NT2/D1 (cell line): ENCODE data around the gene SYDE2.

Experiments used
- DNase-seq: peaks from one replicate; pipeline ENCODE4 v3.0.0-alpha.2; 2011; ENCODE audit warnings: low read depth, low spot score
- H3K27me3 ChIP-seq: 2 replicates; pipeline ENCODE4 v1.6.0; 2011; ENCODE audit warnings: mild to moderate bottlenecking; ENCODE audit not compliant: insufficient read length, insufficient read depth
- H3K36me3 ChIP-seq: 2 replicates; pipeline ENCODE4 v1.6.1; 2011; ENCODE audit warnings: mild to moderate bottlenecking, low read length, mixed read lengths; ENCODE audit not compliant: insufficient read depth, insufficient read length
- H3K4me1 ChIP-seq: 2 replicates; pipeline ENCODE4 v1.5.1; 2011; ENCODE audit not compliant: insufficient read depth, insufficient read length
- H3K4me3 ChIP-seq: 2 replicates; pipeline ENCODE4 v1.5.1; 2011; ENCODE audit warnings: low read depth; ENCODE audit not compliant: insufficient read length
- H3K9ac ChIP-seq: 2 replicates; pipeline ENCODE4 v1.6.0; 2011; ENCODE audit warnings: low read depth; ENCODE audit not compliant: insufficient read length
- H3K9me3 ChIP-seq: 2 replicates; pipeline ENCODE4 v1.5.1; 2011; ENCODE audit warnings: mild to moderate bottlenecking, low read length; ENCODE audit not compliant: insufficient read depth
- SUZ12 ChIP-seq: IDR thresholded peaks from 2 replicates; pipeline ENCODE4 v1.6.1; 2011; ENCODE audit not compliant: insufficient read length, insufficient read depth; ENCODE audit errors: extremely low read depth
- YY1 ChIP-seq: IDR thresholded peaks from 2 replicates; pipeline ENCODE4 v1.6.1; 2011; ENCODE audit not compliant: insufficient read length, insufficient read depth
- ZNF274 ChIP-seq: IDR thresholded peaks from 2 replicates; pipeline ENCODE4 v1.6.1; 2011; ENCODE audit warnings: mild to moderate bottlenecking, low read depth, low read length

The SYDE2 gene

DNA sequence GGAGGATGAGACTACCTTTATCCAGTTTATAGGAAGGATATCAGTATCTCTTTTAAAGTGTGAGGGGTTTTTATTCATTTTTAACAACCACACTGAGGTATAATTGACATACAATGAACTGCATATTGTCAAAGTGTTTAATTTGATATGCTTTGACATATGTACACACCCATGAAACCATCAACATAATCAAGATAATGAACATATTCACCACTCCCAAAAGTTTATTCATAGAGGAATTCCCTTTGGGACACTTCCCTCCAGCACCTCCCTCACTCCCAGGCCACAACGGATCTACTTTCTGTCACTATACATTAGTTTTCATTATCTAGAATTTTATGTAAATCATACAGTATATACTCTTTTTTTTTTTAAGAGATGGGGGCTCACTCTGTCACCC is 89.1 kb downstream of the SYDE2 start:
- Histone ChIP-seq H3K27me3 (no peaks in the 10 kb centered on the region), H3K9me3 (no peaks in the 10 kb centered on the region), H3K9ac (no peak overlapping the region), H3K36me3 (no peaks in the 10 kb centered on the region), H3K4me1 (no peaks in the 10 kb centered on the region), H3K4me3 (no peak overlapping the region)
- no peak for DNase-seq
- TF ChIP-seq ZNF274 (no peak), YY1 (no peak), SUZ12 (no peak)

DNA sequence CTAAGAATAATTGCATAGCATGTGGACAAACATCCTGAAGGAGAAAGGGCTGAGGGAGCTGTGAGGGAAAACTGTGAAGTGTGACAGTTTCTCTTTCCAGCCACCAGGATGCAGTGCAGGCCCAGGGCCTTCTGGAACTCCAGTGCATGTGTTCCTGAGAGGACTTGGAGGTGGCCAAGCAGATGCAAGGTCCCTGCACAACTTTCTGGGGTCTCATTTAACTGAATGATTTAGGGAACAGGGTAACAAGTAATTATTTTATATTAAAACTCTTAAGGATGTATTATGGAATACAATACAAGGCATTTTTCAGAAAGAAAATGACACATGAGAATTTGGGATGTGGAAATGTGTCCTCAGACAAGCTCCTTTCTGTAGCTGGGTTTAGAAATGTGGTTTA is 91.3 kb downstream of the SYDE2 start:
- no peaks in the 10 kb centered on the region for H3K36me3 ChIP-seq
- H3K4me3 ChIP-seq = no peak overlapping the region
- TF ChIP-seq YY1 (no peak), SUZ12 (no peak), ZNF274 (no peak)
- no peaks in the 10 kb centered on the region for H3K9me3 ChIP-seq
- no peak overlapping the region for H3K9ac ChIP-seq
- no peaks in the 10 kb centered on the region for H3K27me3 ChIP-seq
- peak; percentile 75 for DNase-seq
- H3K4me1 ChIP-seq = no peaks in the 10 kb centered on the region
